Measurements from ENCODE around the gene SLC44A3.

Gene SLC44A3

GRCh38 chr1:94801919-94802546 lies 18.1 kb upstream of the SLC44A3 start:
- DNase-seq (ENCODE audit: low read depth in 2 of 2) = no peak

GRCh38 chr1:94803106-94803505 lies 17.1 kb upstream of the SLC44A3 start:
- DNase-seq (ENCODE audit: low read depth in 2 of 2) = no peak

GRCh38 chr1:94803517-94804441 lies 16.4 kb upstream of the SLC44A3 start:
- no peak for DNase-seq (ENCODE audit: low read depth in 2 of 2)

GRCh38 chr1:94804442-94804837 lies 15.7 kb upstream of the SLC44A3 start:
- no peak for DNase-seq (ENCODE audit: low read depth in 2 of 2)

- no peak for DNase-seq (ENCODE audit: low read depth in 2 of 2)
Measured at GRCh38 chr1:94805912-94806311, 14.2 kb upstream of the SLC44A3 start.

GRCh38 chr1:94806441-94806871 lies 13.7 kb upstream of the SLC44A3 start:
- DNase-seq (ENCODE audit: low read depth in 2 of 2) = no peak

GRCh38 chr1:94807742-94808491 lies 12.2 kb upstream of the SLC44A3 start:
- DNase-seq (ENCODE audit: low read depth in 2 of 2) = no peak

GRCh38 chr1:94808669-94809068 lies 11.5 kb upstream of the SLC44A3 start:
- no peak for DNase-seq (ENCODE audit: low read depth in 2 of 2)

GRCh38 chr1:94812985-94813384 lies 7.2 kb upstream of the SLC44A3 start:
- no peak for DNase-seq (ENCODE audit: low read depth in 2 of 2)

GRCh38 chr1:94816030-94816429 lies 4.1 kb upstream of the SLC44A3 start:
- DNase-seq (ENCODE audit: low read depth in 2 of 2) = no peak

- DNase-seq (ENCODE audit: low read depth in 2 of 2) = no peak
Measured at GRCh38 chr1:94817712-94818111, 2.4 kb upstream of the SLC44A3 start.

GRCh38 chr1:94819238-94819944 lies 766 bp upstream of the SLC44A3 start:
- no peak for DNase-seq (ENCODE audit: low read depth in 2 of 2)

- DNase-seq (ENCODE audit: low read depth in 2 of 2) = no peak
Measured at GRCh38 chr1:94820936-94821335, 779 bp downstream of the SLC44A3 start.

GRCh38 chr1:94821636-94822305 lies 1.6 kb downstream of the SLC44A3 start:
- DNase-seq (ENCODE audit: low read depth in 2 of 2) = no peak

- no peak for DNase-seq (ENCODE audit: low read depth in 2 of 2)
Measured at GRCh38 chr1:94823116-94823515, 3.0 kb downstream of the SLC44A3 start.

GRCh38 chr1:94825936-94826335 lies 5.8 kb downstream of the SLC44A3 start:
- DNase-seq (ENCODE audit: low read depth in 2 of 2) = no peak

GRCh38 chr1:94827434-94827833 lies 7.3 kb downstream of the SLC44A3 start:
- no peak for DNase-seq (ENCODE audit: low read depth in 2 of 2)

GRCh38 chr1:94828251-94828650 lies 8.1 kb downstream of the SLC44A3 start:
- DNase-seq (ENCODE audit: low read depth in 2 of 2) = no peak

GRCh38 chr1:94831641-94832040 lies 11.5 kb downstream of the SLC44A3 start:
- no peak for DNase-seq (ENCODE audit: low read depth in 2 of 2)

GRCh38 chr1:94832446-94832845 lies 12.3 kb downstream of the SLC44A3 start:
- no peak for DNase-seq (ENCODE audit: low read depth in 2 of 2)

- DNase-seq (ENCODE audit: low read depth in 2 of 2) = no peak
Measured at GRCh38 chr1:94832931-94833585, 12.9 kb downstream of the SLC44A3 start.

Data from stimulated activated CD8-positive, alpha-beta memory T cell treated with anti-CD3 and anti-CD28 coated beads, Interleukin-15, amount 100 ng/mL, for 48 hours (primary cell).